Keratinocyte (primary cell): ENCODE results near the gene STX17. TPM values are rescaled to one million over a fixed set of nuclear protein-coding genes. Genes with fewer than 3 reads are reported as not detected.

ENCODE experiments used
- DNase-seq: peaks from one replicate; pipeline ENCODE4 v3.0.0-alpha.2; 2011; ENCODE audit warnings: low read depth, missing footprints, low spot score
- FAIRE-seq: peaks from 2 replicates; lab custom pipeline; 2011; peaks lifted over from hg19 to GRCh38; lab: Jason Lieb, UNC
- H2AFZ ChIP-seq: 2 replicates; pipeline ENCODE4 v1.6.0; 2012; ENCODE audit warnings: low read length, control low read depth, inconsistent platforms; ENCODE audit not compliant: control insufficient read depth
- H3K27ac ChIP-seq: 2 replicates; pipeline ENCODE4 v1.5.1; 2011; ENCODE audit warnings: low read length; ENCODE audit not compliant: control insufficient read depth, insufficient read depth
- H3K27me3 ChIP-seq: 3 replicates; pipeline ENCODE4 v1.6.0; 2011; ENCODE audit warnings: low read length; ENCODE audit not compliant: control insufficient read depth, insufficient read depth; ENCODE audit errors: extremely low read depth
- H3K36me3 ChIP-seq, 2 experiments: 2 replicates in 1 of 2; 3 replicates in 1 of 2; pipeline ENCODE4 v1.5.1; 2011; ENCODE audit warnings: low read length in 2 of 2, mild to moderate bottlenecking in 1 of 2; ENCODE audit not compliant: control insufficient read depth in 2 of 2, insufficient read depth in 2 of 2; ENCODE audit errors: extremely low read depth in 1 of 2
- H3K4me1 ChIP-seq: 3 replicates; pipeline ENCODE4 v1.5.1; 2011; ENCODE audit warnings: low read length; ENCODE audit not compliant: control insufficient read depth, insufficient read depth; ENCODE audit errors: extremely low read depth
- H3K4me2 ChIP-seq: 3 replicates; pipeline ENCODE4 v1.6.0; 2011; ENCODE audit warnings: low read depth, low read length; ENCODE audit not compliant: control insufficient read depth, insufficient read depth; ENCODE audit errors: extremely low read depth
- H3K4me3 ChIP-seq, 3 experiments: fragments of 200-600 bp in 1 of 3; sonication (generic) in 1 of 3; 2 replicates in 2 of 3; 3 replicates in 1 of 3; pipeline ENCODE4 v1.5.1; 2011 to 2016; ENCODE audit warnings: low read length in 3 of 3, mild to moderate bottlenecking in 3 of 3, control low read depth in 2 of 3, inconsistent platforms in 1 of 3, low read depth in 1 of 3, mixed read lengths in 1 of 3, mixed run types in 1 of 3, moderate library complexity in 1 of 3; ENCODE audit not compliant: control insufficient read depth in 2 of 3, insufficient read depth in 2 of 3; ENCODE audit errors: extremely low read depth in 1 of 3
- H3K79me2 ChIP-seq: 2 replicates; pipeline ENCODE4 v1.6.0; 2012; ENCODE audit warnings: low read length; ENCODE audit not compliant: control insufficient read depth, insufficient read depth
- H3K9ac ChIP-seq: 3 replicates; pipeline ENCODE4 v1.6.0; 2011; ENCODE audit warnings: low read length; ENCODE audit not compliant: control insufficient read depth, insufficient read depth; ENCODE audit errors: extremely low read depth
- H3K9me1 ChIP-seq: 3 replicates; pipeline ENCODE4 v1.6.0; 2011; ENCODE audit warnings: low read length; ENCODE audit not compliant: control insufficient read depth, insufficient read depth; ENCODE audit errors: extremely low read depth
- H3K9me3 ChIP-seq: 2 replicates; pipeline ENCODE4 v1.5.1; 2012; ENCODE audit warnings: low read depth, low read length; ENCODE audit not compliant: control insufficient read depth
- H4K20me1 ChIP-seq: 3 replicates; pipeline ENCODE4 v1.6.0; 2011; ENCODE audit warnings: low read length; ENCODE audit not compliant: control insufficient read depth, insufficient read depth; ENCODE audit errors: extremely low read depth
- CTCF ChIP-seq, 3 experiments: IDR thresholded peaks in 1 of 3; conservative IDR thresholded peaks in 1 of 3; optimal IDR thresholded peaks in 1 of 3; 2 replicates in 2 of 3; 3 replicates in 1 of 3; pipeline versions ENCODE3 to v1.5.1; 2011; ENCODE audit warnings: low read length in 3 of 3, mild to moderate bottlenecking in 3 of 3, moderate library complexity in 2 of 3, control low read depth in 1 of 3, inconsistent platforms in 1 of 3; ENCODE audit not compliant: insufficient read depth in 2 of 3; ENCODE audit errors: extremely low read depth in 1 of 3
- EZH2 ChIP-seq: IDR thresholded peaks from one replicate; pipeline ENCODE4 v1.6.1; 2012; ENCODE audit warnings: inconsistent platforms, mild to moderate bottlenecking, low read length, moderate library complexity
- dilution Hi-C: fragments of 300-500 bp; cut with MboI; formaldehyde crosslinking; loops from one replicate; pipeline ENCODE4 v1.7.0; 2020; ENCODE audit warnings: low sequenced_read_pairs; ENCODE audit not compliant: extremely low pct_ligation_motif_present
- polyA plus RNA-seq, 5 experiments: library from polyadenylated mRNA; depleted of rRNA in 3 of 5; stranded (reverse) in 3 of 5; stranded (forward) in 1 of 5; unstranded in 1 of 5; fragments of >200 nt; gene quantifications; 1 replicate in 1 of 5; 2 replicates in 3 of 5; 3 replicates in 1 of 5; pipeline versions ENCODE4 v1.2.1 to v1.2.3, GENCODE V29; 2011 to 2012; ENCODE audit warnings: missing spikeins in 2 of 5, low read depth in 1 of 5, low replicate concordance in 1 of 5

The STX17 gene
- polyA plus RNA-seq, 1 donor (not counting 4 experiments of a cell fraction or from before 2014, with no cell fraction given) = 12.6 TPM

DNA sequence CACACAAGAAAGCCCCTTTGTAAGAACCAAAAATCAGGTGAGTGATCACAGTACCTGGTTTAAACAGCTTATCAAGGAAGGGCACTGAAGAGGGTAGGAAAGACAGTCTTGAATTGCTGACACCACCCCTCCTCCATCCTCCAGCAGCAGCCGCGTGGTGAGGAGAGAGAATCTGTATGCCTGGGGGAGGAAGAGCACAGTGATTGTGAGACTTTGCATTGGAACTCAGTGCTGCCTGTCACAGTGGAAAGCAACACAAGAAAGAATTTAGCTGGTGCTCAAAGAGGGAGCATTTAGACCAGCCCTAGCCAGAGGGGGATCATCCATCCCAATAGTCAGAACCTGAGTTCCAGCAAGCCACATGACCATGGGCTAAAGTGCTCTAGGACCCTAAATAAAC, 11.6 kb upstream of the STX17 start:
- FAIRE-seq = no peak

DNA sequence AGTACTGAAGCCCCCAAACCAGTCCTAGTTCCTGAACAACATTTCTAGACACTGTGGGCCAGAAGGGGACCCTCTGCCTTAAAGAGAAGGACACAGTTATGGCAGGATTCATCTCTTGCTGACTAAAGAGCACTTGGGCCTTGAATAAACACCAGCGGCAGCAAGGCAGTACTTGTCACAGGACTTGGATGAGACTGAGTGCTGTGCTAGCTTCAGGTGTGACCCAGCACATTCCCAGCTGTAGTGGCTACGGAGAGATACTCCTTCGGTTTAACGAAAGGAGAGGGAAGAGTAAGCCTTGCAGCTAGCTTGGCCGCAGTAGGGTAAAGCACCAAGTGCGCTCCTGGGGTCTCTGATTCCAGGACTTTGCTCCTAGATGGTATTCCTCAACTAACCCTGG, 10.9 kb upstream of the STX17 start:
- H3K9me3 ChIP-seq = no peaks in the 10 kb centered on the region
- H3K27ac ChIP-seq = no peak overlapping the region
- dilution Hi-C loops = no loop called here
- H3K36me3 ChIP-seq = no peaks in the 10 kb centered on the region
- no peaks in the 10 kb centered on the region for H3K4me1 ChIP-seq
- no peak for DNase-seq
- no peaks in the 10 kb centered on the region for H4K20me1 ChIP-seq
- no peak overlapping the region for H3K4me3 ChIP-seq
- no peak overlapping the region for H2AFZ ChIP-seq
- FAIRE-seq = no peak
- no peaks in the 10 kb centered on the region for H3K79me2 ChIP-seq
- no peak for TF ChIP-seq EZH2
- no peak for TF ChIP-seq CTCF (optimal IDR thresholded peaks at IDR 0.05 in 1 of 3, IDR thresholded peaks at IDR 0.05 in 1 of 3, conservative IDR thresholded peaks at IDR 0.05 in 1 of 3; ENCODE audit: extremely low read depth in 1 of 3, insufficient read depth in 2 of 3, low read length in 3 of 3)
- peaks cover 12% of the 10 kb centered on the region for H3K27me3 ChIP-seq
- H3K9ac ChIP-seq = no peak overlapping the region
- H3K9me1 ChIP-seq = no peaks in the 10 kb centered on the region
- no peak overlapping the region for H3K4me2 ChIP-seq

More for the DNA sequence above, 11.6 kb upstream of the STX17 start:
- Histone ChIP-seq H3K27ac (no peak overlapping the region), H3K4me2 (no peak overlapping the region), H4K20me1 (no peaks in the 10 kb centered on the region), H3K4me1 (no peaks in the 10 kb centered on the region), H3K36me3 (no peaks in the 10 kb centered on the region), H2AFZ (no peak overlapping the region), H3K4me3 (no peak overlapping the region), H3K9me3 (no peaks in the 10 kb centered on the region), H3K9ac (no peak overlapping the region), H3K9me1 (no peaks in the 10 kb centered on the region), H3K79me2 (no peaks in the 10 kb centered on the region), H3K27me3 (peaks cover 12% of the 10 kb centered on the region)
- TF ChIP-seq CTCF (optimal IDR thresholded peaks at IDR 0.05 in 1 of 3, IDR thresholded peaks at IDR 0.05 in 1 of 3, conservative IDR thresholded peaks at IDR 0.05 in 1 of 3; ENCODE audit: extremely low read depth in 1 of 3, insufficient read depth in 2 of 3, low read length in 3 of 3) (no peak), EZH2 (no peak)
- no peak for DNase-seq
- dilution Hi-C loops = no loop called here
